ENCODE results near the gene RHOU. TPM values are rescaled to one million over a fixed set of nuclear protein-coding genes. Genes with fewer than 3 reads are reported as not detected.

The RHOU gene
- total and polyA plus RNA-seq, 2 of the 13 experiments (the other 11 are each of a cell fraction or from before 2014, with no cell fraction given): 11.9 to 18.5 TPM

DNA sequence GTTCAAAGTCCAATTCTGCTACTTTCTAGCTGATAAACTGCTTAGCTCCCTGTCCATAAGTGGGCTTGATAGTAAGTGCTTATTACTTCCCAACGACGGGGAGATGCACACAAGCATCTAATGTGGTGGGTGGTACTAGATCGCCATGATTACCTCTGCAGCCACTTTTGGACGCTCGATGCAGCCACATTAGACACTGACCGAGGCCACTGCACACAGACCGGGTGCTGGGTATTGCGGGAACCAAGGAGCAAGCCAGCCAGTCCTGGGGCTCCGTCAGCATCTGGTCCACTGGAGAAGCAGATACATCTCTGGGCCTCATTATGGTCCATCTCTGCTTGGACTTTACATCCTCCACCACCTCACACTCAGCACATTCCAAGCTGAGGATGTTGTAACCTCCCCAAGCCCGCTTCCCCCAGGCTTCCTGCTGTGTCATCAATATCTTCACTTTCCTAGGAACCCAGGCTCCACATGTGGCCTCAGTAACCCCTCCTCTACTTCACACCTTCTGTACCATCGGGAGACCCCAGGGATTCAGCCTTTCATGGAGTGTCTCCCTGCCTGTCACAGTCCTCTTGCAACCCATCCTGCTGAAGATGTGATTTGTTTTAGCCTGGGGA, 48.2 kb downstream of the RHOU start (continued):
- TF ChIP-seq ZHX1 (CRISPR knock-in tag; IDR thresholded peaks at IDR 0.05; ENCODE audit: low read depth): no peak
- TF ChIP-seq, protein P1, sequence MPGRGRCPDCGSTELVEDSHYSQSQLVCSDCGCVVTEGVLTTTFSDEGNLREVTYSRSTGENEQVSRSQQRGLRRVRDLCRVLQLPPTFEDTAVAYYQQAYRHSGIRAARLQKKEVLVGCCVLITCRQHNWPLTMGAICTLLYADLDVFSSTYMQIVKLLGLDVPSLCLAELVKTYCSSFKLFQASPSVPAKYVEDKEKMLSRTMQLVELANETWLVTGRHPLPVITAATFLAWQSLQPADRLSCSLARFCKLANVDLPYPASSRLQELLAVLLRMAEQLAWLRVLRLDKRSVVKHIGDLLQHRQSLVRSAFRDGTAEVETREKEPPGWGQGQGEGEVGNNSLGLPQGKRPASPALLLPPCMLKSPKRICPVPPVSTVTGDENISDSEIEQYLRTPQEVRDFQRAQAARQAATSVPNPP (CRISPR knock-in tag; IDR thresholded peaks at IDR 0.05): no peak
- TF ChIP-seq ZNF772 (CRISPR knock-in tag; IDR thresholded peaks at IDR 0.05): no peak
- TF ChIP-seq, protein P2, sequence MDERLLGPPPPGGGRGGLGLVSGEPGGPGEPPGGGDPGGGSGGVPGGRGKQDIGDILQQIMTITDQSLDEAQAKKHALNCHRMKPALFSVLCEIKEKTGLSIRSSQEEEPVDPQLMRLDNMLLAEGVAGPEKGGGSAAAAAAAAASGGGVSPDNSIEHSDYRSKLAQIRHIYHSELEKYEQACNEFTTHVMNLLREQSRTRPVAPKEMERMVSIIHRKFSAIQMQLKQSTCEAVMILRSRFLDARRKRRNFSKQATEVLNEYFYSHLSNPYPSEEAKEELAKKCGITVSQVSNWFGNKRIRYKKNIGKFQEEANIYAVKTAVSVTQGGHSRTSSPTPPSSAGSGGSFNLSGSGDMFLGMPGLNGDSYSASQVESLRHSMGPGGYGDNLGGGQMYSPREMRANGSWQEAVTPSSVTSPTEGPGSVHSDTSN (CRISPR knock-in tag; IDR thresholded peaks at IDR 0.05): no peak
- TF ChIP-seq E2F1 (CRISPR knock-in tag; IDR thresholded peaks at IDR 0.05): no peak
- no peak for TF ChIP-seq TSC22D2 (CRISPR knock-in tag; IDR thresholded peaks at IDR 0.05; ENCODE audit: borderline replicate concordance)
- TF ChIP-seq, protein P3, sequence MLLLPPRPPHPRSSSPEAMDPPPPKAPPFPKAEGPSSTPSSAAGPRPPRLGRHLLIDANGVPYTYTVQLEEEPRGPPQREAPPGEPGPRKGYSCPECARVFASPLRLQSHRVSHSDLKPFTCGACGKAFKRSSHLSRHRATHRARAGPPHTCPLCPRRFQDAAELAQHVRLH (CRISPR knock-in tag; IDR thresholded peaks at IDR 0.05; ENCODE audit: borderline replicate concordance, low read depth): no peak
- TF ChIP-seq, protein P4, sequence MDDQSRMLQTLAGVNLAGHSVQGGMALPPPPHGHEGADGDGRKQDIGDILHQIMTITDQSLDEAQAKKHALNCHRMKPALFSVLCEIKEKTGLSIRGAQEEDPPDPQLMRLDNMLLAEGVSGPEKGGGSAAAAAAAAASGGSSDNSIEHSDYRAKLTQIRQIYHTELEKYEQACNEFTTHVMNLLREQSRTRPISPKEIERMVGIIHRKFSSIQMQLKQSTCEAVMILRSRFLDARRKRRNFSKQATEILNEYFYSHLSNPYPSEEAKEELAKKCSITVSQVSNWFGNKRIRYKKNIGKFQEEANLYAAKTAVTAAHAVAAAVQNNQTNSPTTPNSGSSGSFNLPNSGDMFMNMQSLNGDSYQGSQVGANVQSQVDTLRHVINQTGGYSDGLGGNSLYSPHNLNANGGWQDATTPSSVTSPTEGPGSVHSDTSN (CRISPR knock-in tag; IDR thresholded peaks at IDR 0.05; ENCODE audit: borderline replicate concordance): no peak
- TF ChIP-seq MXD3 (CRISPR knock-in tag; IDR thresholded peaks at IDR 0.05): no peak
- no peak for TF ChIP-seq ZMAT5 (CRISPR knock-in tag; IDR thresholded peaks at IDR 0.05; ENCODE audit: borderline replicate concordance, low read depth)
- no peak for TF ChIP-seq ZNF619 (CRISPR knock-in tag; IDR thresholded peaks at IDR 0.05)
- TF ChIP-seq ZNF121 (CRISPR knock-in tag; IDR thresholded peaks at IDR 0.05): no peak
- TF ChIP-seq RARA (CRISPR knock-in tag; IDR thresholded peaks at IDR 0.05): 0 out of 2 replicates have a peak, but pooled peaks have one; percentile 14
- TF ChIP-seq ZNF713 (CRISPR knock-in tag; IDR thresholded peaks at IDR 0.05): no peak
- TF ChIP-seq, protein P5, sequence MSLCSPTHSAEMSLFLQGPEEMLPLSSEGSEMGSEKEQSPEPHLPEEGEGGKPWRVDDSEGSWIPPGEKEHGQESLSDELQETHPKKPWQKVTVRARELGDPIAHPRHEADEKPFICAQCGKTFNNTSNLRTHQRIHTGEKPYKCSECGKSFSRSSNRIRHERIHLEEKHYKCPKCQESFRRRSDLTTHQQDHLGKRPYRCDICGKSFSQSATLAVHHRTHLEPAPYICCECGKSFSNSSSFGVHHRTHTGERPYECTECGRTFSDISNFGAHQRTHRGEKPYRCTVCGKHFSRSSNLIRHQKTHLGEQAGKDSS (CRISPR knock-in tag; IDR thresholded peaks at IDR 0.05; ENCODE audit: borderline replicate concordance, low read depth): no peak
- TF ChIP-seq SP4 (CRISPR knock-in tag; IDR thresholded peaks at IDR 0.05): 0 out of 2 replicates have a peak, but pooled peaks have one; percentile 40
- peak; percentile 97 for TF ChIP-seq MAFF (IDR thresholded peaks at IDR 0.05; ENCODE audit: low read depth, low read length)
- TF ChIP-seq KLF6 (CRISPR knock-in tag; IDR thresholded peaks at IDR 0.05): no peak
- TF ChIP-seq ATF7-NPFF (CRISPR knock-in tag; IDR thresholded peaks at IDR 0.05; ENCODE audit: low read depth): no peak
- peak; percentile 44; the same call in 1 of the 2 replicates for TF ChIP-seq ZNF703 (CRISPR knock-in tag; IDR thresholded peaks at IDR 0.05; ENCODE audit: borderline replicate concordance)

Measured in HepG2 (cell line).